HG03108 (cell line): Measurements from ENCODE around the gene CHMP4A.

Experiments
- ATAC-seq: cut with Tn5 transposase; IDR thresholded peaks from one replicate; pipeline ENCODE4 v1.9.1; 2021; ENCODE audit warnings: moderate library complexity; ENCODE audit not compliant: unreplicated experiment

The CHMP4A gene, protein sequence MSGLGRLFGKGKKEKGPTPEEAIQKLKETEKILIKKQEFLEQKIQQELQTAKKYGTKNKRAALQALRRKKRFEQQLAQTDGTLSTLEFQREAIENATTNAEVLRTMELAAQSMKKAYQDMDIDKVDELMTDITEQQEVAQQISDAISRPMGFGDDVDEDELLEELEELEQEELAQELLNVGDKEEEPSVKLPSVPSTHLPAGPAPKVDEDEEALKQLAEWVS

GRCh38 chr14:24212924-24213865 is at the start of gene CHMP4A:
Gene CHMP4A, minus strand, starts transcription at chr14:24213488. Its CDS starts 49 bp downstream, at chr14:24213439.
- peak; percentile 80 for ATAC-seq

- no peak for ATAC-seq
These were observed 48.7 kb upstream of the CHMP4A start for GRCh38 chr14:24261969-24262327.

DNA sequence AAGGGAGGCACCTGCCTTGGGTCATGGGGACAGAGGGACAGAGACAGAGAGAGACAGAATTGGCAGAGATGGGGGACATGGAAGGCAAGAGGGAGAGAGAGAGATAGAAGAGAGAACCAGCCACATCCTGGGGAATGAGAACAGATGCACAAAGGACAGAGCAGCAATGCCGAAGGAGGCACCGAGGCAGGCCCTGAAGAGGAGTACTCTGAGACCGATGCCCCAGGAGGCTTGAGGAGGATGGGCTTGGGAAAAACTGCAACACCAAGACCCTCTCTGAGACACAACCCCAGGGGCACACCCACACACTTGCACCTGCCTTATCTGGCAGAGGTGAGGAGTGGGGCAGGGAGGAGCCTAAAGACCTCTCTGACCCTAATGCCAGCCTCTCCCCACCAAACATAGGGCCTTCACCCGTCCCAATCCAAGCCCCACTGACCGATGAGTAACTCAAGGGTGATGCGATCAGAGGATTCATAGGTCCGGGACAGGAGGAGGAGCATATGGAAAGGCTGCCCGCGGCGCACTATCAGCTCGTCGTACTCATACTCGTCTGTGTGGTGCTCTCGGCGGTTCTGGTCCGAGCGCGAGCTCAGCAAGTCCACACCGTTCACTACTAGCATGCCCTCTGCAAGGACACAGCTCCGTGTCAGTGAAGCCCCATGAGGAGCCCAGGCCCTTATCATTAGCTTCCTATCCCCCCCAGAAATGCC is 48.1 kb upstream of the CHMP4A start:
- ATAC-seq, result no peak

DNA sequence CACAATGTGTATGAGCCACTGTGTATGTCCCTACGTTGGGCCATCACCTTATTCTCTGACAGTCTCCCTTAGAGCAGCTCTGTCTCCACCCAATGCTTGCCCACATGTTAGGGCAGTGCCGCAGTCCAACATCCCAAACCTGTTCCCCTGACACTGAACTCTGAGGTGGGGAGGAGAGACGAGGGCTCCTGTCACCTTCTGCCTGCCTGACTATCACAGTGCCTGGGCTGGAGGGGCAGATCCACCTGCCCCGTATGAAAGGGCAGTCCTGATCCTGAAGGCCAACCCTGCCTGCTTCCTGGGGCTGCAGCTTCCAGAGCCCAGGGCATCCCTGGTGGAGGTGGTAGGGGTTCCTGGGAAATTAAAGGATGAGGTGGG is 47.5 kb upstream of the CHMP4A start:
- ATAC-seq, result no peak

DNA sequence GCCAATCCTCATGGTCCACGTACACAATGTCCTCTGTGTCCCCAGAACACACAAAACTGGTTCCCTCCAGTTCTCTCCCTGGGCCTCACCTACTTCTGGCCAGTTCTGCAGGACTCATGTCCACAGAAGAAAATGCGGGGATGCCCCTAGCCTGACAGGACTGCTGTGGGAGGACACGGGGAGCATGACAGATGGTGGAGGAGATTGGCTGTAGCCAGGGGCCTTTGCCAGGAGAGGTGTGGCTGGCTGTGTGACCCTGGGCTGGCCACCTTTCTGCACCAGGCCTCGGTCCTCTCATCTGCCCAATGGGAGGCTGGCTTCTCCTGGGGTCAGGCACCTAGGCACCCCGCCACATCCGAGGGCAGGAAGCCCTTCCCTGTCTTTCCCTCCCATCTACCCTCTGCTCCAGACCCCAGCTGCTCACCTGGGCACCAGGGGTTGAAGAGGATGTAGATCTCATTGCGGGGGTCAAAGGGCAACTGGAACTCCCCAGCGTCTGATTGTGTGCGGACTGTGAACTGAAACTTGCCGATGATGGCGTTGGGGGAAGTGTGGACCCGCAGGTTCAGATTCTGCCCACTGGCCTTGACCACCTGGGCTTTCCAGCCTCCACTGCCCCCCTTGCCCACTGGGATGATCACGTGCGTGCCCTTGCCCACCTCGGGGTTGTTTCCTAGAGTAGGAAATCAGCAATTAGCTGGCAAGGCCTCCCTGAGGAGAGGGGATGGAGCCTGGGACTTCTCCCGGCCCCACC is 46.9 kb upstream of the CHMP4A start:
- ATAC-seq, result no peak

DNA sequence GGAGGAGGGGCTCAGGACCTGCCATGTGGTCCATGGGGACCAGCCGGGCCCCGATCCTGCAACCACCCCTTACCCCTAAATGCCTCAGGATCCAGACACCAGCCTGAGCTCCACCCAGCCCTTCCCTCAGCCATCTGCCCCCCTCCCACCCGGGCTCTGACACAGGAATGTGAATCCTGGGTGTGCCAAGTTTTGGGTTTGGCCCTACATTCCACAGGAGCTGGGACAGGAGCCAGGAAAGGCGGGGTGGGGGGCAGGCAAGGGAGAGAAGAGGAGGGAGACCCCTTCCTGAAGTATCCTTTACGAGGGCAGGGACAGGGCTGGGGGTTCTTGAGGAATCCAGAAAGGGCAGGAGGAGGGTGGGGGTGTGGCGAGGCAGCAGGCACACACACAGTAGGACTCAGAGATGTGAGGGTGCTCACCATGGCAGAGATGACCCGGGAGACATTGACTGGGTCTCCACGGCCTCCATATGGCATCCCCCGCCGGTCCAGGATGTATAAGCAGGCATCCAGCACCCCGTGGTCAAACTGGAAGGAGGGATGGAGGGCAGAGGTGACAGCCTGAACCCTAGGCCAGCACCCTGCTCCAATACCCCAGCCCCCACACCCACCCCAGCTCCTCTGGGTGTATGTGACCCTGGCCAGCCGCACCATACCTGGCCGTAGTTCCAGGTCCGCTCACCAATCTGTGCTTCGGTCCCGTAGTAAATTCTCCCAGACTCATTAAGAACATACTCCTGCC is 46.2 kb upstream of the CHMP4A start:
- ATAC-seq, result no peak

- no peak for ATAC-seq
These were observed 45.4 kb upstream of the CHMP4A start for GRCh38 chr14:24258548-24259265.

DNA sequence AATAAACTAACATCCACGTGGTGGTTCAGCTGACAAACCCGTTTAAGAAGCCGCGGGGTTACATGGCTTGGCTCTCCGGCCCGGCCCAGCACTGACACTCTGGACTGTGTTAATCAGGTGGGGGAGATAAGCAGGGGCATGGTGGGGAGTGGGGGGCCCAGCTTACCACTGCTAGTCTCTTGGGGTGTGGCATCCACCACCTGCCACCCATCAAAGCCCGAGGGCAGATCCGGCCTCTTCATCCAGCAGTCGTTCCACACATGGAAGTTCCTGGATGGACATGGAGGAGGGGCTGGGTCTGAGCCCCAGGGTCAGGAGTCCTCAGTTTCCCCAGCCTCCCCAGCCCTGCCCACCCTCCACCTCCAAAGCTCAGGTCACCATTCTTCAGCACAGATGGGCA is 44.8 kb upstream of the CHMP4A start:
- ATAC-seq, result no peak

DNA sequence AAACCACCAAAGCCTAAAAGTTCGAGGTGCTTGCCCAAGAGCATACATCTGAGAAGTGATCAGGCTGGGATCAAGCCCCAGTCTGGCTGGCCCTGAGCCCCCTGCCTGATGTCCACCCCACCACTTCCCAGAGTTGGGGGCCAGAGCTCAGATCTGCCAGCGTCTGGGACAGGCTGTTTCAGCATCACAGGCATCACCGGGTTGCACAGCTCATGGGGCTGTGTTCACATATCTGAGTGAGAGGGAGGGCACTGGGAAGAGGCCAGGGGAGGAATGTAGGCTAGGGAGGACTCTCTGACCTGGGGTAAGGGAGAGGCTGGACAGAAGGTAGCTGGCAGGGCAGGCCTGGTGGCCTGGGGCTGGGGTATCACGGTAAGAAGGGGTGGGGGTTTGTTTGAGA is 43.7 kb upstream of the CHMP4A start:
- no peak for ATAC-seq

GRCh38 chr14:24255931-24256711 is 42.8 kb upstream of the CHMP4A start:
- ATAC-seq, result no peak

DNA sequence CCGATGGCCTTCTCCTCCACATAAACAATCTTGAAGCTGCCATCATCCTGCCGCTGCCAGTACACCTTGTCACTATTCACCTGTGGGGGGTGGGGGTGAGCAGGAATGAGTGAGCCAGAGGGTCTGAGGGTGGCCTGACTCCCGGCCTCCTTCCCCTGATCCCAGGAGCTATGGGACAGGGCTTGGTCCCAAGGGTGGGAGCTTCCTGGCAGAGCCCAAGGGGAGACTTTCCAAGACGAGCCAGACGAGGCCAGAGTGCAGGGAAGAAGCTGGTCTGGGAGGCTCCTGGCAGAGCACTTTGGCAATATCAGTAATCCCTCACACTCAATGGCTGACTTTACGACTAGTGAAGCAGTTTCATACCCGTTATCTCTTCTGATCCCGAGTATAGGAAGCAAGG is 42.1 kb upstream of the CHMP4A start:
- no peak for ATAC-seq

GRCh38 chr14:24254630-24255392 is 41.5 kb upstream of the CHMP4A start:
- no peak for ATAC-seq

GRCh38 chr14:24253936-24254335 is 40.6 kb upstream of the CHMP4A start:
- ATAC-seq, result no peak

GRCh38 chr14:24252289-24253124 is 39.2 kb upstream of the CHMP4A start:
- ATAC-seq, result no peak

DNA sequence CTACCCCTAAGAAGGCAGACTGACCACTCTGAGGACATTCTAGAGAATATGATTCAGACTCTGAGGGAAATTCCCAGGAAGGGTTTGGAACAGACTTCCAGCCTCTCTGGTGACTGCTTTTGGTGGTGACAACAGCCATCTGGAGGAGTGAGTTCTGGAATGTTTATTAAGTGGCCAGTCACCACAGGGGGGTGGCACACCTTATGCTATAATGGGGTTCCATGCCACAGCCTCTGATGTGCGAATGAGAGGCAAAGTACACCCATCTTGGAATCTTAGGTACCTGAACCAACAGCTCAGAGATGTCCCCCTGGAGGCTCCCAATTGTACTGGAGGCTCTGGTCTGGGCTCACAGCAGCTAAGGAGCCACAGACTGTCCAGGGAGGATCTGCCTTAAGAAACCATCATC is 38.6 kb upstream of the CHMP4A start:
- ATAC-seq, result no peak

DNA sequence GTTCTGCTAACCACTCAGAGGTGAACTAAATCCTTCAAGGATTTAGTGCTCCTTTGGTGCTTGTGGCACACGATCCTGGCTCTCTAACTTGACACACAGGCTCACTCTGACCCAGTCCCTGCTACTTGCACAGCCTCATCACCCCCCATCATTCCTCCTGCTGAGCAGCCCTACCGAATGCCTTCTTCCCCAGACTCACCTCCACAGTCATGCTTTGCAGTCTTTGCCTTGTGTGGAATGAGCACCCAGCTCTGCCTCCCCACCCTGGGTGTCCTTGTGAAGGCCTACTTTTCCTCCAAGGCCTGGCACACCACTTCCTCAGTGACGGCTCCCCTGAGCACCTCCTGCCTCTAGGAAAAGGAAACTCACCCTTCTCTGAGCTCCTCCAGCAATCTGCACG is 37.1 kb upstream of the CHMP4A start:
- no peak for ATAC-seq
